Colonic mucosa (tissue), 4 donors: Measurements from ENCODE around the gene MED13L. TPM values are rescaled to one million over a fixed set of nuclear protein-coding genes. Genes with fewer than 3 reads are reported as not detected.

Experiments used
- DNase-seq: peaks from one replicate; pipeline ENCODE4 v3.0.0-alpha.2; 2020
- H3K27ac ChIP-seq: fragments of 200-600 bp; one replicate; pipeline ENCODE4 v1.8.0; 2021
- H3K27me3 ChIP-seq: fragments of 200-600 bp; one replicate; pipeline ENCODE4 v1.8.0; 2021
- H3K36me3 ChIP-seq: fragments of 200-600 bp; one replicate; pipeline ENCODE4 v1.8.0; 2021
- H3K4me1 ChIP-seq: fragments of 200-600 bp; one replicate; pipeline ENCODE4 v1.8.0; 2021; ENCODE audit warnings: mild to moderate bottlenecking
- H3K4me3 ChIP-seq: fragments of 200-600 bp; one replicate; pipeline ENCODE4 v1.8.0; 2021
- H3K9ac ChIP-seq, 2 donors: one replicate each; pipeline ENCODE4 v1.7.0; 2013; ENCODE audit warnings: control low read depth in 2 of 2, low read depth in 2 of 2, low read length in 2 of 2
- H3K9me3 ChIP-seq: fragments of 200-600 bp; one replicate; pipeline ENCODE4 v1.8.0; 2021
- intact Hi-C: fragments of 100-400 bp; cut with DNase I; formaldehyde crosslinking; loops from one replicate; pipeline ENCODE4 v1.14.1; 2022
- total RNA-seq, 2 donors: library from RNA; stranded (reverse); fragmentation: NEBNext Ultra II Directional in 1 of 2; extraction: Animal tissue kit (Norgen Biotek cat#: 25700) in 1 of 2; gene quantifications; one replicate each; pipeline ENCODE4 v1.2.1, GENCODE V29; 2021
- TF ChIP-seq, protein P1 (sequence below): fragments of 200-600 bp; IDR thresholded peaks from one replicate; pipeline ENCODE4 v1.8.0; 2022; ENCODE audit warnings: antibody characterized with exemption, mild to moderate bottlenecking
- donor health status: healthy.
- donor health status: DM: no; HTN: no; CAD: no.
- donor health status: DM: no; HTN: no; CAD: no.

MED13L gene
- total RNA-seq, 2 donors from 2014 or later: 73.8 to 92.6 TPM

DNA sequence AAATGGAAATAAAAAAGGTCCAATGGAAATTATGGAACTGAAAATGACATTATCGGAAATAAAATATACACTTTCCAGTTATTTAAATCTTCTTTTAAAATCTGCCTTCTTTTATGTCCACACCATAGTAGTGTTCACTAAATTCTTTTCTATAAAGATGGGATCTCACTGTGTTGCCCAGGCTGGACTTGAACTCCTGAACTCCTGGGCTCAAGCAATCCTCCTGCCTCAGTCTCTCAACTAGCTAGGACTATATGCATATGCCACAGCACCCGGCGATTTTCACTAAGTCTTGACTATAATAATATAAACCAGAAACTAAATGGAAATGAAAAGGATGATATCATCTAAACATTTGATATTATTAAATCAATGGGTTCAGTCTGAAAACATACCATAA is 188.4 kb downstream of the MED13L start:
- Histone ChIP-seq H3K36me3 (no peaks in the 10 kb centered on the region), H3K27me3 (no peaks in the 10 kb centered on the region), H3K27ac (no peak overlapping the region), H3K9ac (no peak overlapping the region), H3K4me1 (no peaks in the 10 kb centered on the region), H3K4me3 (no peak overlapping the region), H3K9me3 (no peaks in the 10 kb centered on the region)
- TF ChIP-seq, protein P1, sequence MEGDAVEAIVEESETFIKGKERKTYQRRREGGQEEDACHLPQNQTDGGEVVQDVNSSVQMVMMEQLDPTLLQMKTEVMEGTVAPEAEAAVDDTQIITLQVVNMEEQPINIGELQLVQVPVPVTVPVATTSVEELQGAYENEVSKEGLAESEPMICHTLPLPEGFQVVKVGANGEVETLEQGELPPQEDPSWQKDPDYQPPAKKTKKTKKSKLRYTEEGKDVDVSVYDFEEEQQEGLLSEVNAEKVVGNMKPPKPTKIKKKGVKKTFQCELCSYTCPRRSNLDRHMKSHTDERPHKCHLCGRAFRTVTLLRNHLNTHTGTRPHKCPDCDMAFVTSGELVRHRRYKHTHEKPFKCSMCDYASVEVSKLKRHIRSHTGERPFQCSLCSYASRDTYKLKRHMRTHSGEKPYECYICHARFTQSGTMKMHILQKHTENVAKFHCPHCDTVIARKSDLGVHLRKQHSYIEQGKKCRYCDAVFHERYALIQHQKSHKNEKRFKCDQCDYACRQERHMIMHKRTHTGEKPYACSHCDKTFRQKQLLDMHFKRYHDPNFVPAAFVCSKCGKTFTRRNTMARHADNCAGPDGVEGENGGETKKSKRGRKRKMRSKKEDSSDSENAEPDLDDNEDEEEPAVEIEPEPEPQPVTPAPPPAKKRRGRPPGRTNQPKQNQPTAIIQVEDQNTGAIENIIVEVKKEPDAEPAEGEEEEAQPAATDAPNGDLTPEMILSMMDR: no peak
- DNase-seq: no peak
- intact Hi-C loops: no loop called here

GRCh38 chr12:116087962-116088361 is 189.5 kb downstream of the MED13L start:
- Histone ChIP-seq H3K9me3 (no peaks in the 10 kb centered on the region), H3K27ac (no peak overlapping the region), H3K27me3 (no peaks in the 10 kb centered on the region), H3K4me3 (no peak overlapping the region), H3K9ac (no peak overlapping the region), H3K4me1 (no peaks in the 10 kb centered on the region), H3K36me3 (no peaks in the 10 kb centered on the region)
- intact Hi-C loops: no loop called here
- TF ChIP-seq, protein P1: no peak
- DNase-seq: no peak

- no peaks in the 10 kb centered on the region for H3K27me3 ChIP-seq
- H3K36me3 ChIP-seq: no peaks in the 10 kb centered on the region
- no peak overlapping the region for H3K4me3 ChIP-seq
- intact Hi-C loops: no loop called here
- H3K9me3 ChIP-seq: no peaks in the 10 kb centered on the region
- no peak overlapping the region for H3K27ac ChIP-seq
- TF ChIP-seq, protein P1: no peak
- H3K4me1 ChIP-seq: no peaks in the 10 kb centered on the region
- DNase-seq: no peak
- H3K9ac ChIP-seq: no peak overlapping the region
These were observed 190.1 kb downstream of the MED13L start for GRCh38 chr12:116087399-116087798.

DNA sequence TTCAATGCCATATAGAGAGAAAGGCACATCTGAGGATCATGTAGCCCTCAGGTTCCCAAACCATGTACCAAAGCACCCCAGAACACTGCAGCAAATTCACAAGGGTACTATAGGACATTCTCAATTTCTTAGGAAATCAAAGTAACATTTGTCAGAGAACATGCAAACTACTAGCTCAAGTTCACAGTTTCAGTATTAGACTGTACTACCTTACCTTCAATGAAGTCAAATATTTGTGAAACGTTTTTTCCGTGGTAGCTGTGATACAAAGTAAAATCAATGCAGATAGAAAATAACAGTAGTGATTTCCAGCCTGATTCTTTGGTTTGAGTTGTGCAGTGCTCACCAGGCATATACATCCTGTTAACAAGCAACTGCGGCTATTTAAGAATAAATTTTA is 197.1 kb downstream of the MED13L start:
- Histone ChIP-seq H3K36me3 (no peaks in the 10 kb centered on the region), H3K4me3 (no peak overlapping the region), H3K9me3 (no peaks in the 10 kb centered on the region), H3K27ac (no peak overlapping the region), H3K4me1 (no peaks in the 10 kb centered on the region), H3K27me3 (no peaks in the 10 kb centered on the region), H3K9ac (no peak overlapping the region)
- TF ChIP-seq, protein P1: no peak
- intact Hi-C loops: no loop called here
- no peak for DNase-seq

- H3K27ac ChIP-seq: no peak overlapping the region
- TF ChIP-seq, protein P1: no peak
- H3K4me1 ChIP-seq: no peaks in the 10 kb centered on the region
- DNase-seq: no peak
- intact Hi-C loops: no loop called here
- H3K4me3 ChIP-seq: no peak overlapping the region
- no peaks in the 10 kb centered on the region for H3K9me3 ChIP-seq
- H3K27me3 ChIP-seq: no peaks in the 10 kb centered on the region
- H3K36me3 ChIP-seq: no peaks in the 10 kb centered on the region
- H3K9ac ChIP-seq: no peak overlapping the region
These were observed 199.1 kb downstream of the MED13L start for GRCh38 chr12:116078396-116078795.

- intact Hi-C loops: no loop called here
- H3K9ac ChIP-seq: no peak overlapping the region
- H3K27ac ChIP-seq: no peak overlapping the region
- no peaks in the 10 kb centered on the region for H3K27me3 ChIP-seq
- TF ChIP-seq, protein P1: no peak
- H3K4me1 ChIP-seq: no peaks in the 10 kb centered on the region
- H3K9me3 ChIP-seq: no peaks in the 10 kb centered on the region
- no peaks in the 10 kb centered on the region for H3K36me3 ChIP-seq
- no peak overlapping the region for H3K4me3 ChIP-seq
- no peak for DNase-seq
These were observed 200.1 kb downstream of the MED13L start for GRCh38 chr12:116077431-116077830.
